Natural killer cell (primary cell): ENCODE results near the gene ACAD10. TPM values are rescaled to one million over a fixed set of nuclear protein-coding genes. Genes with fewer than 3 reads are reported as not detected.

ENCODE experiments used
- total RNA-seq, 4 donors: library from RNA; stranded (reverse); fragments of 120-200 nt in 1 of 4; gene quantifications; one replicate each; pipeline versions ENCODE4 v1.2.3 to v1.2.4, GENCODE V29; 2013 to 2022

ACAD10 gene
- total RNA-seq, 3 donors from 2014 or later (not counting 1 experiment from before 2014, with no cell fraction given), result 19.0 to 29.0 (median 27.0) TPM

Other genes starting within 250 kb of the ACAD10 start
- 10 to 100 TPM; 44.9 to 56.5 (median 51.5) TPM for gene ATXN2, start 86.7 kb upstream of the ACAD10 start, total RNA-seq
- gene BRAP, start 97 bp upstream of the ACAD10 start, total RNA-seq, result 10 to 100 TPM; 24.6 to 28.8 (median 27.8) TPM
- gene ALDH2, start 80.9 kb downstream of the ACAD10 start, total RNA-seq, result 1 to 10 TPM; 2.6 to 8.2 (median 3.8) TPM
- gene MAPKAPK5, start 156.2 kb downstream of the ACAD10 start, total RNA-seq, result 10 to 100 TPM; 54.8 to 64.9 (median 63.5) TPM